HCEC 1CT (cell line): ENCODE results near the gene PPM1M.

ENCODE experiments used
- DNase-seq: peaks from one replicate; pipeline ENCODE4 v3.0.0-alpha.2; 2017

Gene PPM1M

DNA sequence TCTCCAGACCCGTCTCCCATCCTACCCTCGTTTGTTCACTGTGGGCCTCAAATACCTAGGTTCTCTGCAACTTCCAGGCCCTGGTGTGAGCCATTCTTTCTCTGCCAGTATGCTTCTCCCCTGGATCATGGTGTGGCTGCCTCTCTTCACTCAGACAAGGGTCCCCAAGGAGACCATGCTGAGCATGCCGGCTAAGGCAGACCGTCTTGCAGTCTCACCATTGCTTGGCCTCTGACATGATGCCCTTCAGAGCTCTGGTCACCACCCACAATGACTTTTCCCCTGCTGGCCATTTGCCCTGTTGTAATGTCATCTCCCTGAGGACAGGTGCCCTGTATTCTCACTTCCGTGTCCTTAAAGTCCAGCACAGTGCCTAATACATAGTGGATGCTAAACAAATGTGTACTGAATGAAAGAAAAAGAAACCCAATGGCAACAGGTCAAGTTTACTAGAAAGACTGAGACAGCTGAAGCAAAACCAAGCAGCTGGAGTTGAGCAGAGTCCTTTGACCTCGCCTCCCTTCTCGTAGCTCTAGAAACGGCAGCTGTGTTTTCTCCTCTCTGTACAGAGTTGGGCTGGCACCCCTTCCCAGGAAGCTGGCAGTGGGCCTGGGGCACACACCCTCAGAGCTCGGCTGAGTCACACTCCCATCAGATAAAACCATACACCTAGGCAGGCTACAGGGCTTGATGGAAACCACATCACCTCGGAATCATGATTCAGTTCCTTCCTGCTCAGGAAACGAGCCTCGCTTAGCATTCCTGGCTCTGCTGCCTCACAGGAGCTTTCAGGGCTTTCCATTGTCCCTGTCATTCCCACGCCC lies 28.8 kb upstream of the PPM1M start:
- peak; percentile 52 for DNase-seq

DNA sequence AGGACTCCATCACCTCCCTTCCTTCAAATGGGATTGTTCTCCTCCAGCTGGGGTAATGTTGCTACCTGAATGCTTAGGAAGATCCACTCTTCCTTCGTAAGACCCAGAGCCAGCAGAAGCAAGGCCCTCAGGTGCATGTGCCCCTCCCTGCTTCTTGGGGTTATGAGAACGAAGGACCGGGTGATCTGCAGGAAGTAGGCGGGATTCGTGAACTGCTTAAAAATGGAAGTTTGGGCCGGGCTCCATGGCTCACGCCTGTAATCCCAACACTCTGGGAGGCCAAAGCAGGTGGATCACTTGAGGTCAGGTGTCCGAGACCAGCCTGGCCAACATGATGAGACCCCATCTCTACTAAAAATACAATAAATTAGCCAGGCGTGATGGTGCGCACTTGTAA lies 28.2 kb upstream of the PPM1M start:
- no peak for DNase-seq

DNA sequence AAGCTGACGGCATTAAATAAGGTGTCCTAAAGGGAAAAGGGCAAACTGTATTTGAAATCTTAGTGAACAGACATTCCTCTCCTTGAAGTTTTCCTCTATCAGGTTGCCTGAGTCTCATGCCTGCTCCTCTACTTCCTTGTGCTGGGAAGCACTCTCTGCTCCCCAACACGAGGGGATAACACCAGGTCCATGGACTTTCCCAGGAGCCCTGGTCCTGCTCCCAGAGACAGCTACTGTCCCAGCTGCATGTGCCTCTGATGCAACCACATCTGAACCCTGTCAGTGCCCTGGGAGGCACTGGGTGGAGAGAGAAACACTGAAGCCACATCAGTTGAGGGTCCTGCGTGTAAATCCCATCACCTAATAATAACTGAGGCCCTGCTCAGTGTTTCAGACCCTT lies 27.5 kb upstream of the PPM1M start:
- no peak for DNase-seq

- DNase-seq: no peak
Observed at GRCh38 chr3:52218454-52218853, 27.1 kb upstream of the PPM1M start.

DNA sequence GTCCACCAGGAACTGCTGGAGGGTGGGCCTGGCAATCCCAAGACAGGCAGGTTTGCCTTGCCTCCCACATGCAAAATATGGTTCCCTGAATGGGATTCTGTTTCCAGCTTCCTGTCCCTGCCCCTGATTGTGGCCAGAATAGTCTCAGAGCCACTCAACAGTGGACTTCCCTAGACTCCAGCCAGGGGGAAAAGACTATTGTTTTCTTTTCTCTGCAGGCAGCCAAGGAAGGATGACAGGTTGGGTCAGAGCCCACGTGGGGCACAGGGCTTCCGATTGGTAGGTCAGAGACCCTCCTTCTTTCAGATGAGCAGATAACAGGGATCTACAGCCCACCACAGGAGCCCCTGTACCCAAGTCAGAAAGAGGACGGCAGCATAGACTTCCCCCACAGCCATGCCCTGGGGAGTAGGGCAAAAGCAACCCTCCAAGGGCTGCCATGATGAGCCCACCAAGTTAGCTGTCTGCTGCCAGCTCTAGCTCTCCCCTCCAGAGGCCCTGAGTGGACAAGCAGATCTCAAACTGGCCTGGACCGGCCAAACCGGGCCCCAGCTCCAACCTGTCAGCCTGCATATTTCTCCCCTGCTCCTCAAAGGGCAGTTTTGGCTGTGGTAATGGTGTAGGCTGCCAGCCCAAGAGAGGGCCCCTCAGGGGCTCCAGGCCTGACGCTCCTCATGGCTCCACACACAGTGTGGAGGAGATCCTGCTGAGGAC lies 26.5 kb upstream of the PPM1M start:
- DNase-seq: no peak

- peak; percentile 65 for DNase-seq
Observed at GRCh38 chr3:52220380-52221026, 25.1 kb upstream of the PPM1M start.

GRCh38 chr3:52221141-52221562 lies 24.4 kb upstream of the PPM1M start:
- DNase-seq: no peak

DNA sequence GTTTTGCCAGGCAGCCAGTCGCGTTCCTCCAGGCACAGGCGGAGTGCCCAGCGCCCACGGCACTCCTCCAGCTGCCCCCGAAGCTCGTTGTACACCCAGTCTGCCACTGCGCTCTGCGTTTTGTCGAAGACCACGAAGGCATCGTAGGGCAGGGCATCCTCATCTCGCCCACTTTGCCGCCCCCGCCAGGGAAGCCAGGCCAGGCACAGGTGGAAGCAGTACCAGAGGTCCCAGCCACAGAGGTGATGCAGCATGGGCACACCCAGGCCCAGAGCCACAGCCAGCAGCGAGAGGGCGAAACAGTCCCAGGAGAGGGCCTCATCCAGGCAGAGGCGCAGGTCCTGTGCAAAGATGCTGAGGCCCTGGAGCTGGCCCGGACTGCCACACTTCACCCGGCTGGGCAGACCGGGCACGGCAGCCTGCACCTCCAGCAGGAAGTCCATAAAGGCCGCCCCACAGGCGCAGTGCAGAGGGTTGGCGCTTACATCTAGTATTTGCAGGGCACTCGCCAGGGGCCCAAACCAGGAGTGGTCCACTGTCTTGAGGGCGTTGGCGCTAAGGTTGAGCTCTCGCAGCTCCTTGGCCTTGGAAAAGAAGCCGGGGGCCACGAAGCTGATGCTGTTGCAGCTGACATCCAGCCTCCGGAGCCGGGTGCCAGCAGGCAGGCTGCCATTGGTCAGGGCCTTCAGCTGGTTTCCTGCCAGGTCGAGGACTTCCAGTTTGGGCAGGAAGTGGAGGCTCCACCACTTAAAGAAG lies 23.8 kb upstream of the PPM1M start:
- no peak for DNase-seq

DNA sequence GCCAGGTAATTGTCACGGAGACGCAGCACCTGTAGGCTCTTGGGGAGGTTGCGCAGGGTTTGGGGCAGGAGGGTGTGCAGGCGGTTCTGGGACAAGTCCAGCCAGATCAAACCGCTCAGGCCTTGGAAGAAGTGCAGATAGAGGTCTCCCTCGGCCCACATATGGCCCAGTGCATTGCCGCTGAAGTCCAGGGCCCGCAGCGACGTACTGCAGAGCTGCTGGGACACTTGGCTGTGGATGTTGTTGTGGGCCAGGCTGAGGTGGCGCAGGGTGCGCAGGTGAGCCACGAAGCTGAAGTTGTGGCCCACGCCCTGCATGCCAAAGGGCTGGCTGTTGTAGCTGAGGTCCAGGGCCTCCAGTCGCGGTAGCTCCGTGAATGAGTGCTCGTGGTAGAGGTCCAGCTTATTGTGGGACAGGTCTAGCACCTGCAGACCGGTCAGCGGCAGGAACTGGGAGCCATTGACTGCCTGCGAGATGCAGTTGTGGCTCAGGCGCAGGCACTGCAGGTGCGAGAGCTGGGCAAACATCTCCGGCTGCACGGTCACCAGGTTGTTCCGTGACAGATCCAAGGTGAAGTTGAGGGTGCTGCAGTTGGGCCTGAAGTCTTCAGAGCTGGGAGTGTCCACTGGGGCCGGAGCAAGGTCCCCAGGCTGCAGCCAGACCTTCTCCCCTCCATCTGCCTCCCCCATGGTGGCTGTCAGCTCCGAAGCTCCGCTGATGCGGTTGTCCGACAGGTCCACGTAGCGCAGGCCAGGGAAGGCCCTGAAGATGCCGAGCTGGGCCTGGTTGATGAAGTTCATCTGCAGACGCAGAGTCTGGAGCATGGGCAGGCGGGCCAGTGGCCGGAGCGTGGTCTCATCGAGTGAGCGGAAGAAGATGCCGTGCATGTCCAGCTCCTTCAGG lies 23.0 kb upstream of the PPM1M start:
- DNase-seq: no peak

DNA sequence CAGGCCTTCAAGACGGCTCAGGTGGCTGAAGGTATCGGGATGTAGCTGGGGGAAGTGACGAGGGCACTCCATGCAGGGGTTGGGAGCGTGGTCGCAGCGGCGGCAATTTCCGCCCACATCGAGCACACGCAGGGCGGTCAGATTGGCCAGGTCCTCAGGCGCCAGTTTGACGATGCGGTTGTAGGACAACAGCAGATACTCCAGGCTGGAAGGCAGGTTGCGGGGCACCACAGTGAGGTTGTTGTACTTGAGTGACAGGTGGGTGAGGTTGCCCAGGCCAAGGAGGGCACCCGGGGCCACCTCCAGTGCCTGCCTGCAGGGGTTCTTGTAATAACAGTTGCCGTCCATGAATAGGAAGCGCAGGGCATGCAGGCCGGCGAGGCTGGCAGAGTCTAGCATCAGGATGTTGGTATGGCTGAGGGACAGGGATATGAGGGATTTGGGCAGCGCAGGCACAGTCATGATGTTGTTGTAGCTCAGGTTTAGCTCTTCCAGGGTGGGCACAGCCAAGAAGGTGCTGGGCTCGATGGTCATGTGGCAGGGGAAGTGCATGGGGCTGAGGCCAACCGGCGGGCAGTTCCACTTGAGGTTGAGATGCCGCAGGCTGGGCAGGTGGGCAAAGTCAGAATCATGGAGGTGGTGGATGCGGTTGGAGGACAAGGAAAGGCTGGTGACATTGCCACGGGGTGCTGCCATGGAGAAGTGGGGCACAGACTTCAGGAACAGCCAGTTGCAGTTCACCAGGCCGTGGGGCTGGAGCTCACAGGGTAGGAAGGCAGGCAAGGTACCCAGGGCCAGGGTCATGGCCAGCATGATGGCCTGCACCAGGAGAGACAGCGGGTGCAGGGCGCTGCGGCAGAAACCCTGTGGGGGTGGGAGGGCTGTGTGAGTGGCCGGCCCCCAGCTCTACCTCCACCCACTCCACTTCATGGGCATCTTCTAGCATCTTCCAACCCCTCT lies 21.8 kb upstream of the PPM1M start:
- DNase-seq: no peak

GRCh38 chr3:52225452-52226228 lies 19.9 kb upstream of the PPM1M start, which contains the start of gene TLR9:
Gene TLR9 (minus strand): TSS chr3:52225645. CDS start chr3:52225529, 116 bp downstream.
- no peak for DNase-seq

DNA sequence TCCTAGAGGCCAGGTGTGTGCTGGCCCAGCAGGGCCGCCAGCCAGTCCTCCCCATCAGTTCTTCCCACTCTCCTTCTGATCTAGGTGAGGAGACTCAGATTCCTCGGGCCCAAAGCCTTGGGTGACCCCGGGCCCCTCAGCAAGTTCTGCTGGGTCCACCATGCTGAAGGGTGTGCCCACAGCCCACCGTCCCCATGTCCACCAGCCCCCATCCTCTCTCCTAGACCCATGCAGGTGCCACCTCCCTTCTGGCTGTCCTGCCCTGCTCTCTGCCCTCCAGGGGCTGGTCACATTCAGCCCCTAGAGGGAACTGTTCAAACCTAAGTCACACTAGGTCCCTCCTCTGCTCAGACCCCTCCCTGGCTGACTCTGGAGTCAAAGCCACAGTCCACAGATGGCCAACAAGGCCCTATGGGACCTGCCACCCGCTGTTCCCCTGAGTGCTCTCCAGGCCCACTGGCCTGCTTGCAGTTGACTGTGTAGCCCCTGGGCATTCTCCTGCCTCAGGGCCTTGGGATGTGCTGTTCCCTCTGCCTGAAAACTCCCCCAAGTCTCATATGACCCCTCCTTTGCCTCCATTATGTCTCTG lies 19.2 kb upstream of the PPM1M start:
- DNase-seq: no peak

DNA sequence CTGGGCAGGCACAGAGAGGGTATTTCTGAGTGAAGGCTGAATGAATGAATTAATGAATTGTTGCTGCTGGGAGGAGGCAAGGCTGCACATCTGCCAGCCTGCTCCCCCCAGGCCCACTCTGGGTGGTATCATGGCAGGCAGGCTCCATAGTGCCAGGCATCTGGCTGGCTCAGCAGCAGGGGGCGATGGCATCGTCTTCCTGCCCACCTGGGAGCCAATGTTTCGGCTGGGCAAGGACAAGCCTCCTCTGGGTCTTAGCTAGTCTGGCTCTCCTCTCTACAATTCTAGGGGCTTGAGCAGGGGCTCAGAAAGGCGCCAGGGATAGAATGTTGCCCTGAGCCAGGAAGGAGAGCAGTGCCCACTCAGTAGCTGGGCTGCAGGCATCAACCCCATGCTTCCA lies 18.4 kb upstream of the PPM1M start:
- DNase-seq: no peak

- DNase-seq: no peak
Observed at GRCh38 chr3:52227766-52228165, 17.8 kb upstream of the PPM1M start.

- no peak for DNase-seq
Observed at GRCh38 chr3:52228266-52228665, 17.3 kb upstream of the PPM1M start.

DNA sequence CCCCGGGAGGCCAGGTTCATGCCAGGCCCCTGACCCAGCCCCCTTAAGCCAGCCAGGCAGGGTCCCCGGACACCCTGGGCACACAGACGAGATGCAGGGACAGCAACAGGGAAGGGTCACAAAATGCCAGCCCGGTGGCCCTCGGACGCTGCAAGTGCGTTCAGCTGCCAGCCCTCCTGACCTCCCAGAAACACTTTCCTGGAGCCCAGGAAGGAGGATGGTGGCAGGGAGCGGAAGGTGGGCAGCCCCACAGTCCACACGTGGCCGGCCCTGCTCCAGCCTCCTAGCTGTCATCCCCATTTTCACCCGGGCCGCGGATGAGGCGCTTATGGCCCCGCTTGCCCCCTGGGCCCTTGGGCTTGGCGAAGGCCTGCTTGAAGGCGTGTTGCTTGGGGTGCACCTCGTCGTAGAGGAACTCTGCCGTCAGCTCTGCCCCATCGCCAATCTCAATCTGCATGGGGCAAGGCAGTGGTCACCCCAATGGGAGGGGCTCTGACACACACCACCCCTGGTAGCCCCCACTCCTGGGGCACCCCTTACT lies 16.7 kb upstream of the PPM1M start:
- no peak for DNase-seq

DNA sequence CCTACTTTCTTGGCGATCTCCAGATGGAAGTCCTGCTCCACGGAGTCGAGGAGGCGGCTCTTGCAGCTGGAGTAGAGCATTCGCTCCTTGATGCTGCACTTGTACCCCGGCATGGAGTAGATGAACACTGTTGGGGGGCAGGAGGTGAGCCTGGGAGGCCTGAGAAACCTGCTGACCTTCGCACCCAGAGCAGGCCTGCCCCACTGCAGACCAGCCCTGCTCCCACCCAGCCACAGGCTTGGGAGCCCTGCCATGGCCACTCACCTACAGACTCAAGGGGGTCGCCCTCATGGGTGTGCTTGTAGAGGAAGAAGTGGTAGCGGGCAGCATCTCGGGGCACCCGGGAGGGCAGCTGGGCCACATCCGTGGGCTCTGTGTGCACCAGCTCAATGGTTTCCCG lies 15.9 kb upstream of the PPM1M start:
- DNase-seq: no peak

- DNase-seq: no peak
Observed at GRCh38 chr3:52230461-52230860, 15.1 kb upstream of the PPM1M start.

DNA sequence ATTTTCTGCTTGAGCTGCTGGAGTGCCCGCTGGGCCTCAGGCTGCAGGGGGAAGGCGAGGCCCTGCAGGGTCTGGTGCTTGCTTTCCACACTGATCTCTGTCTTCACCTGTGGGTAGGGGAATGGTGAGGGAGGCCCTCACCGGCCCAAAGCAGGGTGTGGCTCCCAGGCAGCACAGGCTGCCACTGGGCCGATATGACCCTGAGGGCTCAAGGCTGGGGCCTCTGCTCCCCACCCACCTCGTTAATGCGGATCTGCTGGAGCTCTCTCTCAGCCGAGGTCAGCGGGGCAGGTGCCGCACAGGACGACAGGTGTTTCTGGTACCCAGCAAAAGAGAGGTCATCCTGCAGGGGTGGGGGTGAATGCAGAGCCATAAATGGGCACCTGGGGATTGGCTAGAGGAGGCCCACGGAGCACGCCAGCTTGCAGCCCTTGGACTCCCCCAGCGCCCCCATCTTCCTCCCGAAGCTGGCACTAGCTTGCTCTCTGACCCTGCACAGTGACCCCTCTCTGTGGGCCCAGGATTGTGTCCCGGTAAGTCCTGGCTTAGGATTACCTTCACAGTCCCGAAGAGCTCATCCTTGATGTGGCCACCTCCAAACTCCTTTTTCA lies 14.6 kb upstream of the PPM1M start:
- DNase-seq: no peak
